SKM-1 treated with dmso at 0.1 percent for 144 hours (cell line): ENCODE data around the gene SMARCA2.

Source experiments
- DNase-seq: peaks from one replicate; lab custom pipeline; 2025; ENCODE audit not compliant: unreplicated experiment; lab: John Stamatoyannopoulos, UW

The SMARCA2 gene

DNA sequence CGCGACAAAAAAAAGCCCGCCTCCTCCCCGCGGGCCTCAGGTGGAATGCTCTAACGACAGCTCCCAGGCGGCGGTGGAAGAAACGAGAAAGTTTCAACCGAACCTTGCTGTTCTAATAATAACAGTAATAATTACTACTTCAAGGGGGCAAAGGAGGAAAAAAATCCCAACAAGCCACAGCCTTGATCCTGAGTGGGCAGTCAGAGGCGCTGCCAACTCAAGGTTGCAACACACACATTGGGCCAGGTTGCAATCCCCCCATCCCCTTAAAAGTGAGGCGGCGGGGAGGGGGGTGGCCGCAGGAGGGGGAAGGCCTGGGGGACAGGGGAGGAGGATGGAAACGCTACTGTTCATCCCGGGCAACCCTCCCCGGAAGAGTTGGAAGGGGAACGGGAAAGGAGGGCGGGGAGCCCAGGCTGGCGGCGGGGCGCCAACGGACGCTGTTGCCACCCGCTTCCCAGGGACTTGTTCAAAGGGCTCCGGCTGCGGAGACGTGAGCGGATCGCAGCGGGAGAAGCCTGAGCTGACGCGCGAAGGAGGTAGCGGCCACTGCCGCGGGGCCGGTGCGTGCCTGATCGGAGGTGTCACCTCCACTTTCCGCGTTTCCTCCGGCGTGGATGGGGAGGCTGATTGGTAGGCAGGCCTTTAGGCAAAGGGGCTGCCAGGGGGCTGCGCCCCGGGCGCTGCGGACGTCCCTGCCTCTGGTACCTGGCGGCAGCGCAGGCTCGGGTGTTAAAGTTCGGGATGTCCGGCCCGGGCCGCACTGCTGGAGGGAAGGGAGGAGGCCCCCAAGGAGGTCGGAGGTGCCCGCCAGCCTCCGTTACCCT is 647 bp downstream of the SMARCA2 start:
- DNase-seq, result peak; percentile 61

DNA sequence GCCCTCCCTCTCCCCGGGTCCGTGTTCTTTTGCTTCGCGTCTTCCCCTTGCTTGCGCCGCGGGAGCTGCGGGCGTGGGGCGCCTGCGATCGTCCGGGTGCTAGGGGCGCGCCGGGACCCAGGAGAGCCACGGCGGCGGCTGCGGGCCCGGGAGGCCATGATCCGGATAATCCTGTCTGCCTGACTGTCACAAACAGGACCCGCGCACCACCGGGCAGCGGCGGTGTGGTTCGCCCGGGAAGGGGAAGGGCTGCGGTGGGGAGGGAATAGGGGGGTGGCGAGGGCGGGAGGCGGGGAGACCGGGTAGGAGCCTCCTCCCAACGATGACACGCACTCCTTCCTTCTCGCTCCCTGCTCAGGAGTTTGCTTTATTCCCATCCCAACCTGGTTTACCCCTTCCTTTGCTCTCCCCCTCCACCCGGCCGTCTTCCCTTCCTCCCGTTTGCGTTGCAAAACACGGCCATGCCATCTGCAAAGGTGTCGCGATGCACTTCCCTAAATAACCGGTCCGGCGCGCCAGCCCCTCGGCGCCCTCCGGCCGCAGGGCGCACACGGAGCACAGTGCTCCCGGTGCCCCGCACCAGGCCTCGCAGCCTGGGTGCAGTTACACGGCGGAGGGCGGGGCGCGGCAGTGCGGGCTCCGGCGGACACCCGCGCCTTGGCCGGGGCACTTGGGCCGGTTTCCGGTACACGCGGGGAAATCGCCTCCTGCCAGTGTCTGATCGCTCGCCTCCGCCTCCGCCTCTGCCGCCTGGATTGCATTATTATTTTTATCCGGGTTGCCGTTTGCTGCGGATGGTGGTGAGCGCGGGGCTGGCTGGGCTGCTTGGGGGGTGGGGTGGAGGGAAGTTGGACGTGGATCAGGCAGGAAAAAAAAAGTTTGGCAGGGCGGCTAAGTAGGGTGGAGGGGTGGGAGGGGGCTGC is 1.5 kb downstream of the SMARCA2 start:
- peak; percentile 69 for DNase-seq

DNA sequence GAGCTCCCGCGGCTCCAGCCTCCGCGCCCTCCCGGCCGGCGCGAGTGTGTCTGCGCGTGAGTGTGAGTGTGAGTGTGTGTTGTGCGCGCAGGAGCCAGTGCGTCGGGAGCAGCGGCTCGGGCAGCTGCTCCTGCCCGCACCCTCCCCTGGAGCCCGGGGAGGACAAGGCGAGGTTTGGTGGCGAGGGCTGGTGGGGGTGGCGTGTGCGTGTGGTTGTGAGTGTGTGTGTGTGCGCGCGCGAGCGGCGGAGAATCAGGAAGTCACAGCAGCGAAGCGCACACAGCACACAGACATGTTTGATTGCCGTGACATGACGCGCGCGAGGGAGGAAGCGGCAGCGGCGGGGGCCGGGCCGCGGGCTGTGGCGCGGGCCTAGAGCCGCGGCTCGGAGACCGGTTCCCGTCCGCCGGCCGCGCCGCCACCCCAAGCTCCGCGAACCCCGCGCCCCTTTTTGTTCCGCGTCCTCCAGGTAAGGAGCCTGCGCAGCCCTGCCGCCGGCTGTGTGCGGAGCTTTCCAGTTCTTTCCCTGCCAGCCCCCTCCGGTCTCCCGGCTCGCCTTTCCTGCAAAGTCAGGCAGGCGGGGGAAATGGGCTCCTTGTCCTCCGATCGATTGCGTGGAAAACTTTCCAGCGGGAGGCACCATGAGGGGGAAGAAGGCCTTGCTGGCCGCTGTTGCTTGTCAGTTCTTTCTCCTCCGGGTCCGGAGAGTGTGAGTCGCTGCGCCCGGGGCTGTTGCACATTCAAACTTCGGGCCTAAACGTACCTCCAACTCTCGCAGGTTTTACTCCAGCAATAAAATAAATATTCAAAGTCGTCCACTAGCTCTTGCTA is 2.4 kb downstream of the SMARCA2 start:
- peak; percentile 75 for DNase-seq

DNA sequence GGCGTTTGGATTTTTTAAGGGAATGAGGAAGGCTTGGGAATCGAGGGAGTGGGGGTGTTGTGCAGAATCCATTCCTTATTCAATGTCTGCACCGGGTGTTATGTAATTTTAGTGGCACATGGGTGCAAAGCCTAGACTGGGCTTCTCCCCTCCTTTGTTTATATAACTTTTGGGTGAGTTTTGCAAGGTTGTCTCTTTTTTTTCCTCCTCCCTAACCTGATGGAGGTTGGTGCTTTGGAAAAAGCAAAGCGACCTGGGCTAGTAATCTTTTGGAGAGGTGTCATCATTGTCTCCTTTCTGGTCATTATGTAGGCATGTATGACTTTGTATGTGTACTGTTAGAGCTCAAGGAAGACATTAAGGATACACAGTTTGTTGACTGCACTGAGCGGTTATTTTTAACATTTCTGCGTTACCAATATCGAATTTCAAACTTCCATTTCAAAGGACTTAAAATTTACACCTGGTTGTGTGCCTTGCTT is 3.1 kb downstream of the SMARCA2 start:
- peak; percentile 40 for DNase-seq

DNA sequence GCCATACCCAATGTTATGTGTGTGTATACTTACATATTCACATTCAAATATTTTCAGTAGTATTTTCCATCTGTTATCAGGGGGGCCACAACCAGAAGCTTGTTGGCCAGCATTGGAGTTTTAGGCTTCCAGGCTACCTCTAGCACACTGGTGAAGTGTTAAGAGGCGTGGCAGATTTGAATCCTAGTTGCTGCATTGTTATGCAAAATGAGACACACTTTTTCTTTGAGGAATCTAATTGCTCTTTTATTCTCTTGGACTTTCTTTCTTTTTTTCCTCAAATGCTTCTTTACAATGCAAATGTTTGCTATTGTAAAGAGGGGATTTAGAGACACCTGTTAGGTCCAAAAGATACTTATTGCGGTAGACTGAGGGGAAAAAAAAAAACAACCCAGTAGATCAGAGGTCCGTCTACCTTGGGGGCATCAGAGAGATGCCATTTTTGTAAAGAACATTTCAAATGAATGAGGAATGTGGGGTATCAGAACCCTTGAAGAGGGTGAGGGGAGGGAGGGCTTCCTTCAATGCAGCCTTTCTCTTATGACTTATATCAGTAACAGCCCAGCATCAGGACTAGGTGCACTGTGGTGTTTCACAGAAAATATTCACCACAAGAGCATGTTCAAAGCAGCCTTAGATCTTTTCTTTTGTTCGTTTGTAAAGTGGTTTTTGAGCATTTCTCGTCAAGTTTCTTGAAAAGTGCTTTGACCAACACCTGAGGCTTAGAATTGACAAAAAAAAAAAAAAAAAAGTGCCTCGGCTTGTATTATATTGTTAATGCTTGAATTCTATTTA is 3.8 kb downstream of the SMARCA2 start:
- DNase-seq, result no peak

DNA sequence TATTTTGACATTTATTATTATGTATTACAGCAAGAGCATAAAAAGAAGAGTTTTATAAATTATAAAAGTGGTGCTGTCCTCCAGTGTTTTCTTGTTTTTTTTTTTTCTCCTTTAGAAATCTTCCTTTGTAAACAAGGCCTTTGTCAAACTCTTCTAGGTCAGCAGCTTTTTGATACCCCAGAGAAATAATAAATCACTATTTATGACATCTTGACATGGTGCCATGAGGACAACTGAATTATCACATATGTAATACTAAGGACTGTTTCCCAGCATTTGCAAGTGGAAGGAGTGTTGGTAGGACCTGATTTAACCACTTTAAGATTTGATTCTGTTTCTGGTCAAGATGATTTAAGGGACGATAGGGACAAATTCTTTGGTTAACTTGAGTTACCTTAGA is 4.6 kb downstream of the SMARCA2 start:
- DNase-seq, result no peak

DNA sequence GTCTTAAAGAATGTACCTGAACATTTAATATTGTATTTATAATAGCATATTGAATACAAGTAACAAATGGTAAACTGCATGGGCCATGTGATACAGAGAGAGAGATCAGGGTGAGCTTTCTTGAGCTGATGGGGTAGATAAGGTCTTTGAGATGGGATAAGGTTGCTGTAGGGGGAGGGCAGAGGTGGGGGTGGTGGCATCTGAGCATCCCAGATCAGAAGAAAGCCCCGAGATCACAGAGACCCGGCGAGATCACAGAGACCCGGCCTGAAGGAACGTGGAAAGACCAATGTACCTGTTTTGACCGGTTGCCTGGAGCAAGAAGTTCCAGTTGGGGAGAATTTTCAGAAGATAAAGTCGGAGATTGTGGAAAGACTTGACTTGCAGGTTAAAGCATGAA is 6.6 kb downstream of the SMARCA2 start:
- DNase-seq, result no peak

DNA sequence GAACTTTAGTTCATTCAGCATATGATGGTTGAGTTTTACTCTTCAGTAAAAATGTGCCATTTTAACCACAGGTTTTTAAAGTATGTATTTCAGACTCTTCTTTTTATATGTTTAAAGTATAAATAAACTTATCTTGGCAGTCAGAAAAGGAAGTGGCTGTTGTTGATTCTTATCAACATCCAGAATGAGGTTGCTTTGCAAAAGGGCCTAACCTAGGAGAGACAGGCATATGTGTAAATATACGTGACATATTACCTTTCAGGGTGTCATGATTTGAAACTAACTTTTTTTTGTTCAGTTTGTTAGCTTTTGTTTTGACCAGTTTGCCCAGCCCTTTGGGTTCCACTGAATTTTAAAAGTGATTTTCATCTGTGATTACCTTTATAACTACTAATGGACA is 7.4 kb downstream of the SMARCA2 start:
- DNase-seq, result no peak

DNA sequence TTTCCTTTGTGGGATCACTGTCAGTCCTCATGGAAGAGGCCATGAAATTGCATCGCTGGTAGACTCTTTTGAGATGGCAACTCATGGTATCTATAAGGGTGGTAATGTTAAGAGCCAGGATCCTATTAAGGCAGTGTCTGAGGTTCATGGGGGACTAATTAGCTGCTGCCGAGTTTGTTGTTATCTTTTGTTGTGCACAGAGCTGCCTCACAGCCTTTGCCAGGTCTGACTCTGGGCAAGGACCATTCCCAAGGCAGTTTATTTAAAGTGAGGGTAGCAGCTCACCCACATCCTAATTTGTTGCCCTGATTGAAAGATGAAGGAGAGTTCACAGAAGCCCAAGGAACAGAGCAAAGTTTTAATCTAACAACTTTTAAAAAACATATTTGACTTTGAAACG is 7.9 kb downstream of the SMARCA2 start:
- no peak for DNase-seq

DNA sequence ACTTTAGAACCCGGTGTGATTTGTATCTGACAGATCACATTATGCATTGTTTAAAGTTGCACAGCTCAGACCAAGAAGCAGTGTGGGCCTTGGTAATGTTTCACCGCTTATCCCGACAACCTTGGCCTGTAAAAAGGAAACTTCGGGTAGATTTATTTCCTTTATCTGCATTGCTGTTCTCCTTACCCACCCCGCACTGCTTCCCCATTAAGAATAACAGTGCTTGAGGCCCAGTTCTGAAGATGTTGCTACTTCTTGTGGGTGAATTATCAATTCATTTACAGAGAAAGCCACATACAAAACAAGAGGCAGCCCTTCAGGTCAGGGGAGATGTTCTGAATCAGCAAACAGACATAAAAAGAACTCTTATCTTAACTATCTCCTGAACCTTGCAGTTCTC is 8.4 kb downstream of the SMARCA2 start:
- DNase-seq, result no peak

DNA sequence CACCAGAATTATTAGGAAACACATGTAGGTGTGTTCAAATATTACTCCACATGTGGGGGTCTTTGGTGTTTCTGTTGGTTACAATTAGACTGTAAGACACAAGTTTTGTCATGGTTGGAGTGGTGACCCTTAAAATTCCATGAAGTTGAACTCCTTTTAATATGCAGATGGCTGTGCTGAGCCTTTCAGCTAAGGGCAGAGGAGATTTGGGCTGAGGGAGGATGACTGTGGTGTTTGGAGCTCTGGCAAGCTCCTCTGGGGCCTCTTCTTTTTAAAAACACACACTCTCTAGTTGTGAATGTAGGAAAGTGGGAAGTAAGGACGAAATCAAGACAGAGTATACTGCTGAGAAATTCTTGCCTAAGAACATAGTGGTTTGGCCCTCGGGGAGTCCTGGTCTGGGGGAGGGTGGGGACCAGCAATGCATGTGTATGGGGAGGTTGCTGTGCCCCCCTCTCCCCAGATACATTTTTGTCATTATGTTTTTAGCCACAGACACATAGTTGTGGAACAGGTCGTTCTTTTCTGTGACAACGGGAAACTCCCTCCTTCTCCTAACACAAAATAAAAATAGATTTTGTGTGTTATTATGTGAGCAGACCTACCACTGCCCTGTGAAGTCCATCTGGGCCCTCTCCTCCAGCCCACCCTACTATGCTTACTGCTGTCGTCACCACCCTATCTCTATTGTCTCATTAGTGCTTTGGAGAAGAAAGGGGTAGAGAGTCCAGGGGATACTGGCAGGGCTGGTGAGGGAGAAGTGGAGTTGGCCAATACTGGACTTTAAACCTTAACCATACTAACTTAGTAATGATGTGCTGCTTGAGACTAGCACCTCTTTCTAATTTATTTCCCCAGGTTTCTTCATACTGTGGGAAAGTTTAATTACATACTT is 10.0 kb downstream of the SMARCA2 start:
- peak; percentile 69 for DNase-seq

DNA sequence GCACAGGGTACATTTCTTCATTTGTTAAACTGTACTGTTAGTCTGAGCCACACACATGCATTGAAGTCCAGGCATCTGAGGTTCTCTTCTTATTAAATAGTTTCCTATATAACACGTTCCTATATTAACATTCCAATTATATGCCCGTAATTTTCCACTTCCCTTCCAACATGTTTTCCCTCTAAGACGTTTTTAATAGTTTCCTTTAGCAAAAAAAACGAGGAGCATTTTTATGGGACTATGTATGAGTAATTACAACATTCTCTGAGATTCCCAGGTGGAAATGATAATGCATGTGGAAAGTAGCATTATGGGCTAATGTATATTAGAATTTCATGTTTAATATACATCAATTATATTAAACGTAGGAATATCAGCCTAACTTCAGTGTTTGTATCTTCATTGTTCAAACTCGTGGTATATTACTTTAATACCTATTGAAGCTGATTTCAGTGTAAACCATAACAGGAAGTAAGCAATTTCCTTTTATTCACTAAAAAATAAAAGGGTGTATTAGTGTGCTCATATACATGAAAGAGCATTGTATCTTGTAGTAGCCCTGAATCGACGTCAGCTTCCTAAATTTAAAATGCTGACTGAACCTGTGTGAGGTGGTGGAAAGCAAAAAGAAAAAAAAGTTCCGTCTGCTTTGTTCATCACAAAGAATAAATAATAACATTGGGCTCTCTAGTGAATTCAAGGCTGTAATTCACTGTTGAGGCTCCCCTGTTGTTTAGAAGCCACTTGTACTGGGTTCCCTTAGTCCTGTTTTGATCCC is 11.3 kb downstream of the SMARCA2 start:
- no peak for DNase-seq

DNA sequence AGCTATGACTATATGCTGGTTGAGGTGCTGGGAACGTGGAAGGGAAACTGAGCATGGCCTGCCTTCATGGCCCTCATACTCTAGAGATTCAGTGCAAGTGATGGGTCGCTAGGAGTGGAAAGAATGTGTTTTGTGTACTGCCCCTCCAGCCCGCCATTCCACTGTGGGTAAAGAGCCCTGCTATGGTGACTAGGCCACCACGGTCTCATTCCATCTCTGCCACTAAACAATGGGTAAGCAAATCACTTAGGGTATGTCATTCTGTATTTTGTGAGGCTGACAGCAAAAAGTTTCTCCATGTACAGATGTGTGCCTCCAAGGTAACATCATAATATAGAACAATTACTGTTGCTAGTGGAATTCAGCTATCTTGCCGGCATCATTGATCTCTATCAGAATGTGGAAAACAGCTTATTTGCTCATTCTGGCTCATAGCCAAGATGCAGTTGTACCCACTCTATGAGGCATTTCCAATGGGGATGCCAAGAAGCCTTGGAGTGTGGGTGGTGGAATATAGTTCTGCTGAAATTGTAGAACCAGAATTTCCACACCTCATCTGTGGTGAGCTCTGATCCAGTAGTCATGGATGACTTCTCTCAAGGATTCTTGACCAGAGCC is 12.5 kb downstream of the SMARCA2 start:
- no peak for DNase-seq

DNA sequence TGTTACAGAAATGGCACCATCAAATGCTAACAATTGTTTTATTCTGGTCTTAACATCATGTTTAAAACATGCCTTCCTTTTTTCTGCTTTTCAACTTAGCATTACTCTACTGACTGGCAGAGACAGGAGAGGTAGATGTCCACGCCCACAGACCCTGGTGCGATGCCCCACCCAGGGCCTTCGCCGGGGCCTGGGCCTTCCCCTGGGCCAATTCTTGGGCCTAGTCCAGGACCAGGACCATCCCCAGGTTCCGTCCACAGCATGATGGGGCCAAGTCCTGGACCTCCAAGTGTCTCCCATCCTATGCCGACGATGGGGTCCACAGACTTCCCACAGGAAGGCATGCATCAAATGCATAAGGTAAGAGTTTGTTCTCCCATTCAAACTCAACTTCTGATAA is 13.7 kb downstream of the SMARCA2 start:
- no peak for DNase-seq

DNA sequence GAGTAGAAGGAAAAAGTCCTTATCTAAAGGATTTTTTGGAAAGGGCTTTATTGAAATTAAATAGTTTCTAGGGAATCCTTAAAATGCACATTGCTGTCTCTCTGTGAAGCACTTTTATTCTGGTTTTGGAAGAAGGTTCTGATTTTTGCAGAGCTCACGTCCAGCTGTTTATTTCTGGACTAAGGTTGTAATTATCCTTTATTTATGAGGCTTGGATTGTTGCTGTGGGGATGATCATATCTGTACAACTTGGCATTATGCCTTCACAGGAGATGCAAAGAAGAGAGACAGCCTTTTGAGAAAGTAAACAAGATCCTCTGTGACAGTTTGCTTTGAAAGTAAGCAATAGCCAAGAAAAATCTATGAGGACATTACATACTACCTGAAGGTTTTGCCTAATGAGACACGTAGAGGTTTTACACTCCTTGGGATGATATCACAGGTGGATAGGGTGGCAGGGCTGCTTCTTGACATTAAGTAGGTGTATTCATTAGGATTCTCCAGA is 14.6 kb downstream of the SMARCA2 start:
- DNase-seq, result no peak

DNA sequence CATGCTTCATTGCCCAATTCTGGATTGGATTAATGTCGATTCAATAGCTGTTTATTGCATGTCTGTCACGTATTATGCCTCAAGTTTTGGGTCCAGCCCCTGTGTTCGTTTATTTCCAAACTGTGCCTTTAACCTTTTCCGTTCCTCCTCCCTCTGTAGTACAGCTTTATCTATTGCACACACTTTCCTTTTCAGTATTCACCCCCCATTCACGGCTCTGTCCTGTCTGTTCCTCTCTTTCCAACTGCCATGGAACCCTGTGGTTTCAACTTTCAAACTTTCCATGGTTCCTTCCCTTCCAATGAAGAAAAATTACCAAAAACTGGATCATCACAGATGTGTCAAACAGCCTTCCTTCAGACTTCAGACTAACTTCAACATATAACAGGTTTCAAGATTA is 17.1 kb downstream of the SMARCA2 start:
- no peak for DNase-seq

DNA sequence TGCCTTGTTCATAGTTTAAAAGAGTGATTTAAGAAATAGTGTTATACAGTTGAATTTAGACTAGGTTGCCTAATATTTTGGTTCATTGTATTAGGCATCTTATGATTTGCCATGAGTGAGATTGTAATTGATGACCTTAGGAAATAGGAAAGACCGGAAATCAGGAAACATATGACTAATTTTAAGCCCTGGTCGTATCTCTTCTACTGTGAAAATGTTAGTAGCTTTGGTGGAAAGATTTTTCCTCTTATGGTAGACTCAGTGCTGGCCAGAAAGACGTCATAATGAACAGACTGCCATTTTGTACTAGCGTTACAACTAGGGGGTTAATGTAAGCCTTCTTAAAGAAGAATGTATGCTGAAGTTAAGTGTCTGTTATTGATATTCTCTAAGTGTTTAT is 21.7 kb downstream of the SMARCA2 start:
- no peak for DNase-seq
